OCI-LY1 (cell line): ENCODE results near the gene PCNX1.

ENCODE experiments used
- EZH2 ChIP-seq: fragments of 200-600 bp; sonication (generic), shearing (Covaris generic); IDR thresholded peaks from 2 replicates; pipeline ENCODE4 v1.8.0; 2017; ENCODE audit warnings: borderline replicate concordance, mixed run types, mild to moderate bottlenecking, antibody characterized with exemption, low read length, moderate library complexity, mixed read lengths
- TF ChIP-seq, protein P1 (sequence below): fragments of 200-600 bp; sonication (generic), shearing (Covaris generic); IDR thresholded peaks from 2 replicates; pipeline ENCODE4 v1.5.1; 2017; ENCODE audit warnings: mild to moderate bottlenecking, antibody characterized with exemption, low read length, moderate library complexity, mixed read lengths

DNA sequence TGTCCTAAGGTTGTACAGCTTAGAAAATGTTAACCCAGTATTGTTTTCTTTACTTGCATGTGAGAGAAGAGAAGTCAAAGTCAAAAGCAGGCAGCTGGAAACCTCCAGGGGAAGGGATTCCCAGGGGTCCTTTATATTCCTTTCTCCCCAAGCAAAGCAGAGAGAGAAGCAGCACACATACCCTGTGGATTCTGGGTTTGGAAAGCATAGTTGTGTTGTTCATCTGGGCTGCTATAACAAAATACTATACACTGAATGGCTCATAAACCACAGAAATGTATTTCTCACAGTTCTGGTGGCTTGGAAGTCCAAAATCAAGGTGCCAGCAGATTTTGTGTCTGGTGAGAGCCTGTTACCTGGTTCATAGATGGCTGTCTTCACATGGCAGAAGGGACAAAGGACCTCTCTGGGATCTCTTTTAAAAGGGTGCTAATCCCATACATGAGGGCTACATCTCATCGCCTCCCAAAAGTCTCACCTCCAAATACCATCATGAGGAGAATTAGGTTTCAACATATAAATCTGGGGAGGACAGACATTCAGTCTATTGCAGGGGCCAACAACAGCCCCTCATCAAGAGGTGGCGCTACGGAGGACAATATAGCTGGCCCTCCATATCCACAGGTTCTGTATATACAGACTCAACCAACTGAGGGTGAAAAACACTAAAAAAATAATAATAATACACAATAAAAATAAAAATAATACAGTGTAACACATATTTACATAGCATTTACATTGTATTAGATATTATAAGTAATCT lies 19.3 kb upstream of the PCNX1 start:
- TF ChIP-seq, protein P1, sequence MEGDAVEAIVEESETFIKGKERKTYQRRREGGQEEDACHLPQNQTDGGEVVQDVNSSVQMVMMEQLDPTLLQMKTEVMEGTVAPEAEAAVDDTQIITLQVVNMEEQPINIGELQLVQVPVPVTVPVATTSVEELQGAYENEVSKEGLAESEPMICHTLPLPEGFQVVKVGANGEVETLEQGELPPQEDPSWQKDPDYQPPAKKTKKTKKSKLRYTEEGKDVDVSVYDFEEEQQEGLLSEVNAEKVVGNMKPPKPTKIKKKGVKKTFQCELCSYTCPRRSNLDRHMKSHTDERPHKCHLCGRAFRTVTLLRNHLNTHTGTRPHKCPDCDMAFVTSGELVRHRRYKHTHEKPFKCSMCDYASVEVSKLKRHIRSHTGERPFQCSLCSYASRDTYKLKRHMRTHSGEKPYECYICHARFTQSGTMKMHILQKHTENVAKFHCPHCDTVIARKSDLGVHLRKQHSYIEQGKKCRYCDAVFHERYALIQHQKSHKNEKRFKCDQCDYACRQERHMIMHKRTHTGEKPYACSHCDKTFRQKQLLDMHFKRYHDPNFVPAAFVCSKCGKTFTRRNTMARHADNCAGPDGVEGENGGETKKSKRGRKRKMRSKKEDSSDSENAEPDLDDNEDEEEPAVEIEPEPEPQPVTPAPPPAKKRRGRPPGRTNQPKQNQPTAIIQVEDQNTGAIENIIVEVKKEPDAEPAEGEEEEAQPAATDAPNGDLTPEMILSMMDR, result peak; percentile 24; the same call in 1 of the 2 replicates
- no peak for TF ChIP-seq EZH2
